Epithelial cell of proximal tubule (primary cell): ENCODE measurements around the gene ACER2. TPM values are rescaled to one million over a fixed set of nuclear protein-coding genes. Genes with fewer than 3 reads are reported as not detected.
"Not testable (repeated sequence)": the region's sequence is repeated elsewhere in the genome, so short reads cannot be mapped to it uniquely, and the experiment has no call there.

Source experiments
- DNase-seq: peaks from one replicate; pipeline ENCODE4 v3.0.0-alpha.2; 2011; ENCODE audit warnings: low read depth
- H3K4me3 ChIP-seq: 2 replicates; pipeline ENCODE4 v1.5.1; 2011; ENCODE audit warnings: low read depth, mild to moderate bottlenecking, low read length
- CTCF ChIP-seq: conservative IDR thresholded peaks from 2 replicates; pipeline ENCODE4 v1.5.1; 2012; ENCODE audit warnings: low read depth, mild to moderate bottlenecking, low read length
- total RNA-seq: library from RNA; depleted of rRNA; stranded (reverse); fragments of >200 nt; gene quantifications from 2 replicates; pipeline ENCODE4 v1.2.3, GENCODE V29; 2015

ACER2 gene
- total RNA-seq, 1 donor from 2014 or later, result 4.1 TPM

- DNase-seq, result no peak
- TF ChIP-seq CTCF, result no peak
- H3K4me3 ChIP-seq, result no peak overlapping the region
These were observed 14.4 kb downstream of the ACER2 start for GRCh38 chr9:19423163-19423562.

- TF ChIP-seq CTCF, result no peak
- DNase-seq, result no peak
- no peak overlapping the region for H3K4me3 ChIP-seq
These were observed 15.5 kb downstream of the ACER2 start for GRCh38 chr9:19424176-19424779.

- TF ChIP-seq CTCF, result no peak
- DNase-seq, result no peak
- H3K4me3 ChIP-seq, result no peak overlapping the region
These were observed 20.8 kb downstream of the ACER2 start for GRCh38 chr9:19429595-19429994.

- H3K4me3 ChIP-seq, result no peak overlapping the region
- TF ChIP-seq CTCF, result no peak
- DNase-seq, result no peak
These were observed 21.5 kb downstream of the ACER2 start for GRCh38 chr9:19430201-19430760.

GRCh38 chr9:19431361-19432171 lies 22.8 kb downstream of the ACER2 start:
- no peak for TF ChIP-seq CTCF
- DNase-seq, result no peak
- no peak overlapping the region for H3K4me3 ChIP-seq

GRCh38 chr9:19432473-19432872 lies 23.7 kb downstream of the ACER2 start:
- no peak for DNase-seq
- no peak for TF ChIP-seq CTCF

GRCh38 chr9:19433729-19434128 lies 24.9 kb downstream of the ACER2 start:
- not testable (repeated sequence) for H3K4me3 ChIP-seq, DNase-seq

More at GRCh38 chr9:19432473-19432872, 23.7 kb downstream of the ACER2 start:
- H3K4me3 ChIP-seq, result no peak overlapping the region
